Measurements from ENCODE around the gene COL15A1.

COL15A1 gene

GRCh38 chr9:99073985-99074901 is 130.5 kb downstream of the COL15A1 start:
- no peak for DNase-seq (ENCODE audit: low spot score)
- in situ Hi-C loops (cut with MboI; ENCODE audit: low sequenced_read_pairs, unreplicated experiment): no loop called here
- TF ChIP-seq CTCF (IDR thresholded peaks at IDR 0.05; ENCODE audit: borderline replicate concordance, control extremely low read depth, extremely low read depth, insufficient read depth, missing control alignments): no peak

- no peak for TF ChIP-seq CTCF (IDR thresholded peaks at IDR 0.05; ENCODE audit: borderline replicate concordance, control extremely low read depth, extremely low read depth, insufficient read depth, missing control alignments)
- DNase-seq (ENCODE audit: low spot score): no peak
- in situ Hi-C loops (cut with MboI; ENCODE audit: low sequenced_read_pairs, unreplicated experiment): no loop called here
These were observed 131.2 kb downstream of the COL15A1 start for GRCh38 chr9:99074902-99075245.

GRCh38 chr9:99075246-99075912 is 131.7 kb downstream of the COL15A1 start:
- TF ChIP-seq CTCF (IDR thresholded peaks at IDR 0.05; ENCODE audit: borderline replicate concordance, control extremely low read depth, extremely low read depth, insufficient read depth, missing control alignments): no peak
- DNase-seq (ENCODE audit: low spot score): no peak
- in situ Hi-C loops (cut with MboI; ENCODE audit: low sequenced_read_pairs, unreplicated experiment): no loop called here

GRCh38 chr9:99076030-99076429 is 132.3 kb downstream of the COL15A1 start:
- DNase-seq (ENCODE audit: low spot score): no peak
- no peak for TF ChIP-seq CTCF (IDR thresholded peaks at IDR 0.05; ENCODE audit: borderline replicate concordance, control extremely low read depth, extremely low read depth, insufficient read depth, missing control alignments)
- in situ Hi-C loops (cut with MboI; ENCODE audit: low sequenced_read_pairs, unreplicated experiment): no loop called here

- TF ChIP-seq CTCF (IDR thresholded peaks at IDR 0.05; ENCODE audit: borderline replicate concordance, control extremely low read depth, extremely low read depth, insufficient read depth, missing control alignments): no peak
- in situ Hi-C loops (cut with MboI; ENCODE audit: low sequenced_read_pairs, unreplicated experiment): no loop called here
- no peak for DNase-seq (ENCODE audit: low spot score)
These were observed 132.9 kb downstream of the COL15A1 start for GRCh38 chr9:99076483-99077171.

GRCh38 chr9:99078717-99079116 is 135.0 kb downstream of the COL15A1 start:
- no peak for TF ChIP-seq CTCF (IDR thresholded peaks at IDR 0.05; ENCODE audit: borderline replicate concordance, control extremely low read depth, extremely low read depth, insufficient read depth, missing control alignments)
- in situ Hi-C loops (cut with MboI; ENCODE audit: low sequenced_read_pairs, unreplicated experiment): no loop called here
- no peak for DNase-seq (ENCODE audit: low spot score)

Measured in GM13976 (cell line).